Panc1 (cell line): Measurements from ENCODE around the gene ZACN. TPM values are rescaled to one million over a fixed set of nuclear protein-coding genes. Genes with fewer than 3 reads are reported as not detected.

Source experiments
- ATAC-seq: fragments of 200-7000 bp; cut with Tn5 transposase; 2 replicates; pipeline ENCODE4 v1.9.1; 2020; ENCODE audit warnings: mild to moderate bottlenecking, moderate library complexity
- BruUV-seq: library from RNA; stranded (reverse); fragments of 400-500 nt; replicated peaks from 2 replicates; lab custom pipeline; 2021; lab: Mats Ljungman, UMichigan
- CTCF ChIA-PET: fragments of 300-600 bp; sonication (Branson Sonifier 250); formaldehyde crosslinking; loops from one replicate; lab custom pipeline; 2022; ENCODE audit warnings: antibody characterized with exemption; lab: Charles Lee
- POLR2A ChIA-PET: fragments of 300-600 bp; sonication (Branson Sonifier 250); formaldehyde crosslinking; loops from one replicate; lab custom pipeline; 2022; ENCODE audit warnings: antibody characterized with exemption; lab: Charles Lee
- DNase-seq: peaks from one replicate; pipeline ENCODE4 v3.0.0-alpha.2; 2010; ENCODE audit warnings: low read depth, low spot score
- H3K27ac ChIP-seq: 2 replicates; pipeline ENCODE4 v1.5.1; 2011; ENCODE audit warnings: mild to moderate bottlenecking, low read length, inconsistent platforms
- H3K27me3 ChIP-seq: fragments of 200-500 bp; sonication (Bioruptor generic); 2 replicates; pipeline ENCODE4 v1.6.0; 2014; ENCODE audit warnings: low read length, inconsistent platforms; ENCODE audit not compliant: control insufficient read depth, insufficient read depth
- H3K36me3 ChIP-seq: fragments of 200-500 bp; sonication (Bioruptor generic); 2 replicates; pipeline ENCODE4 v1.5.1; 2014; ENCODE audit warnings: inconsistent platforms, mild to moderate bottlenecking, low read length, moderate library complexity; ENCODE audit not compliant: control insufficient read depth, insufficient read depth
- H3K4me1 ChIP-seq: 2 replicates; pipeline ENCODE4 v1.5.1; 2011; ENCODE audit warnings: inconsistent platforms, mild to moderate bottlenecking, low read length, moderate library complexity; ENCODE audit not compliant: control insufficient read depth, insufficient read depth
- H3K4me3 ChIP-seq, 2 experiments: 2 replicates each; pipeline ENCODE4 v1.5.1; 2011 to 2012; ENCODE audit warnings: low read depth in 2 of 2, low read length in 2 of 2, mild to moderate bottlenecking in 2 of 2, inconsistent platforms in 1 of 2, moderate library complexity in 1 of 2
- H3K9me3 ChIP-seq: fragments of 200-500 bp; sonication (Bioruptor generic); 2 replicates; pipeline ENCODE4 v1.5.1; 2014; ENCODE audit warnings: low read depth, mild to moderate bottlenecking, inconsistent platforms, low read length, moderate library complexity; ENCODE audit not compliant: control insufficient read depth, insufficient read depth
- CTCF ChIP-seq: fragments of 450-650 bp; IDR thresholded peaks from 2 replicates; pipeline ENCODE4 v1.5.1; 2017; ENCODE audit warnings: mild to moderate bottlenecking
- POLR2AphosphoS5 ChIP-seq: IDR thresholded peaks from 2 replicates; pipeline ENCODE4 v1.6.1; 2012; ENCODE audit warnings: mild to moderate bottlenecking, low read depth, low read length, moderate library complexity
- SIN3A ChIP-seq: IDR thresholded peaks from 2 replicates; pipeline ENCODE4 v1.6.1; 2012; ENCODE audit warnings: low read depth, mild to moderate bottlenecking, low read length, moderate library complexity, borderline replicate concordance; ENCODE audit not compliant: insufficient read depth
- TCF7L2 ChIP-seq: IDR thresholded peaks from 2 replicates; pipeline ENCODE4 v1.6.1; 2011; ENCODE audit warnings: mild to moderate bottlenecking, low read depth, low read length, inconsistent platforms
- in situ Hi-C: cut with HindIII; loops from 2 replicates; pipeline ENCODE4 v1.10.0; 2016; ENCODE audit warnings: low sequenced_read_pairs, low pct_unique_long_range_greater_than_20kb
- intact Hi-C: fragments of 100-400 bp; cut with micrococcal nuclease; formaldehyde crosslinking; loops from one replicate; pipeline ENCODE4 v1.10.0; 2022; ENCODE audit not compliant: unreplicated experiment
- total RNA-seq: library from RNA; stranded (reverse); gene quantifications from one replicate; pipeline ENCODE4 v1.2.1, GENCODE V29; 2021; ENCODE audit not compliant: unreplicated experiment
- TF ChIP-seq, protein P1 (sequence below), 2 experiments: IDR thresholded peaks; 2 replicates each; pipeline ENCODE4 v1.6.1; 2011 to 2012; ENCODE audit warnings: low read depth in 2 of 2, control low read depth in 1 of 2, low read length in 1 of 2, mild to moderate bottlenecking in 1 of 2, moderate library complexity in 1 of 2; ENCODE audit not compliant: insufficient read depth in 1 of 2

Gene ZACN
- total RNA-seq, 1 experiment from 2014 or later: not detected

DNA sequence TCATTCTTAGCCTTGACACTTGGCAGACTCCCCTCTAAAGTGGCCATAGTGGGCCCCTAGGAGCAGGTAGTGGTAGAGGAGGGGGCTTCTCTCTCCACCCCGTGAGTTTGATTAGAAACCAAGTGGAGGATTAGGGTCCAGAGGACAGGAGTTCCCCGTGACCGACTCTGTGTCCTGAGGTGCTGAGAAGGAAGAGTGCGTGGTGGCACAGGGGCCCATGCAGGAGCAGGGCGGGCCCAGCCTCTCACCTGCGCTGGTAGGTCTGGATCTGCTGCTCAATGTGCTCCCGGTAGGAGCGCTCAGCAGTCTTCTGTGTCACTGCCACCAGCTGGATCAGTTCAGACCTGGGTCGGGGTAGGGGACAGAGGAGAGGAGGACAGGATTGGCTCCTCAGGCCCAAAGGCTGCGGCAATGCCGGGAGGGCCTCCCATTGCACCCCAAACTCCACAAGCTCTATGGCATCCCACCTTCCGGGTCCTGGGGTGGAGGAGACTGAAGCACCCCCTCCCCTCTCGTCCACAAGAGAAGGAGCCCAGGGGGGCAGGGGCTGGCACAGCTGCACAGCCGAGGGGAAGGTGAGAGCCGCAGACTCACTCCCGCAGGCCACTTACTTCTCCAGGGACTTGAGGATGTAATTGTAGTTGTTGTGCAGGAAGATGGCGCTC lies 6.2 kb downstream of the ZACN start:
- no peak overlapping the region for H3K27ac ChIP-seq
- in situ Hi-C loops: no loop called here
- intact Hi-C loops: no loop called here
- no TSS peak for BruUV-seq
- peaks cover 3% of the 10 kb centered on the region; the same call in 1 of the 2 replicates for H3K36me3 ChIP-seq
- no peaks in the 10 kb centered on the region for H3K27me3 ChIP-seq
- peaks cover 9% of the 10 kb centered on the region for H3K4me1 ChIP-seq
- H3K9me3 ChIP-seq: no peaks in the 10 kb centered on the region
- ATAC-seq (no peak), DNase-seq (no peak)
- no peak overlapping the region for H3K4me3 ChIP-seq
- ChIA-PET POLR2A (no interaction called here), CTCF (interaction anchor here (0.5 kb wide), 1 partner anchor 63 kb away, joined by 7 read pairs; no protein-coding TSS in a partner anchor)
- no peak for TF ChIP-seq POLR2AphosphoS5
- TF ChIP-seq SIN3A: no peak

DNA sequence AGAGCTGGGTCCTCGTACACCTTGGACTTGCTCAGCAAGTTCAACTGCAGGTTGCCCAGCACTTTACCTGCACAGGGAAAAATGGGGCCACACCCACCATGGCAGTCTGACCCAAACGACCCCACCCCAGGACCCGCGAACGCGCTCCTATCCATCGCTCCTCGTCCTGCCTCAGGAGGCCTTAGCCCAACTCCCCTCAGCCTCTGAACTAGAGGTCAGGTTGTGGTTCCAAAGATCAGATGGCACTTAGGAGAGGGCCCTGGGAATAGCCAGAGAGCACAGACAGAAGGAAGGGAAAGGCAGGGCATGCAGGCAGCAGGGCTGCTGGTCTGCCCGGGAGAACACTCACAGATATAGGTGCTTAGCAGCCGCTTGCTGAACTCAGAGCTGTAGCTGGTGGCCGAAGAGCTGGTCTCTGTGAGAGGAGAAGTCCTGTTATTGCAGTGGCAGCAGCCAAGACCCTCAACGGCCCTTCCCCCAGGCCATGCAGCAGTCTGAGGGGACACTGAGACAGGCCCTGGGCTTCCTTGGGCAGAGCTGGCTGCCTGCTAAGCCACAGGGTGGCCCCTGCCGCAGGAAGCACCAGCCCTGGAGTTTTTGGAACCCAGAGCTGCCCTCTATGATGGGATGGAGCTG lies 6.9 kb downstream of the ZACN start:
- intact Hi-C loops (no loop called here), in situ Hi-C loops (no loop called here)
- TF ChIP-seq TCF7L2 (no peak), POLR2AphosphoS5 (no peak), CTCF (no peak)
- TF ChIP-seq, protein P1, sequence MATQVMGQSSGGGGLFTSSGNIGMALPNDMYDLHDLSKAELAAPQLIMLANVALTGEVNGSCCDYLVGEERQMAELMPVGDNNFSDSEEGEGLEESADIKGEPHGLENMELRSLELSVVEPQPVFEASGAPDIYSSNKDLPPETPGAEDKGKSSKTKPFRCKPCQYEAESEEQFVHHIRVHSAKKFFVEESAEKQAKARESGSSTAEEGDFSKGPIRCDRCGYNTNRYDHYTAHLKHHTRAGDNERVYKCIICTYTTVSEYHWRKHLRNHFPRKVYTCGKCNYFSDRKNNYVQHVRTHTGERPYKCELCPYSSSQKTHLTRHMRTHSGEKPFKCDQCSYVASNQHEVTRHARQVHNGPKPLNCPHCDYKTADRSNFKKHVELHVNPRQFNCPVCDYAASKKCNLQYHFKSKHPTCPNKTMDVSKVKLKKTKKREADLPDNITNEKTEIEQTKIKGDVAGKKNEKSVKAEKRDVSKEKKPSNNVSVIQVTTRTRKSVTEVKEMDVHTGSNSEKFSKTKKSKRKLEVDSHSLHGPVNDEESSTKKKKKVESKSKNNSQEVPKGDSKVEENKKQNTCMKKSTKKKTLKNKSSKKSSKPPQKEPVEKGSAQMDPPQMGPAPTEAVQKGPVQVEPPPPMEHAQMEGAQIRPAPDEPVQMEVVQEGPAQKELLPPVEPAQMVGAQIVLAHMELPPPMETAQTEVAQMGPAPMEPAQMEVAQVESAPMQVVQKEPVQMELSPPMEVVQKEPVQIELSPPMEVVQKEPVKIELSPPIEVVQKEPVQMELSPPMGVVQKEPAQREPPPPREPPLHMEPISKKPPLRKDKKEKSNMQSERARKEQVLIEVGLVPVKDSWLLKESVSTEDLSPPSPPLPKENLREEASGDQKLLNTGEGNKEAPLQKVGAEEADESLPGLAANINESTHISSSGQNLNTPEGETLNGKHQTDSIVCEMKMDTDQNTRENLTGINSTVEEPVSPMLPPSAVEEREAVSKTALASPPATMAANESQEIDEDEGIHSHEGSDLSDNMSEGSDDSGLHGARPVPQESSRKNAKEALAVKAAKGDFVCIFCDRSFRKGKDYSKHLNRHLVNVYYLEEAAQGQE (IDR thresholded peaks at IDR 0.05; ENCODE audit: insufficient read depth in 1 of 2, low read depth in 2 of 2, low read length in 1 of 2): no peak
- H3K4me1 ChIP-seq: peaks cover 2% of the 10 kb centered on the region
- ChIA-PET POLR2A (interaction anchor here (0.9 kb wide), 1 partner anchor 8 kb away, joined by 4 read pairs; no protein-coding TSS in a partner anchor), CTCF (interaction anchor here (0.5 kb wide), 1 partner anchor 62 kb away, joined by 7 read pairs; no protein-coding TSS in a partner anchor)
- BruUV-seq: no TSS peak
- peaks cover 3% of the 10 kb centered on the region; the same call in 1 of the 2 replicates for H3K36me3 ChIP-seq
- no peaks in the 10 kb centered on the region for H3K27me3 ChIP-seq
- no peak for DNase-seq
- H3K4me3 ChIP-seq: no peak overlapping the region
- H3K9me3 ChIP-seq: no peaks in the 10 kb centered on the region
- no peak overlapping the region for H3K27ac ChIP-seq
- ATAC-seq: no peak

DNA sequence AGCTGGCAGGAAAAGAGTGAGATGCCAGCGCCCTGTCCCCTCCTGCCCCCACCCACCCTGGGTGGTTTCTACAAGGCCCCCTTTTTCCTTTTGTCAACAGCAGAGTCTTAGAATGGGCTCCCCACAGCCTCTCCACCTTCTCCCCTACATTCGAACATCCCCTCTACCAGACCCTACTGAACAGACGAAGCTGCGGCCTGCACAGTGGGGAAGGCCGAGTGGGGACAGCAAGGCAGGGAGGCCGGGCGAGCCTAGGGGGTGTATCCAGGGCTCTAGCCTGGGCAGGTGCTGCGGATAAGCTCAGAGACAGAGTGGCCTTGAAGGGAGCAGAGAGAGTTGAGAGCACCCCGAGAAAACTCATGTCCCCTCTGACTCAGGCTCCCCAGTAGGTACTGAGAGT lies 7.4 kb downstream of the ZACN start:
- Histone ChIP-seq H3K27me3 (no peaks in the 10 kb centered on the region), H3K27ac (no peak overlapping the region), H3K9me3 (no peaks in the 10 kb centered on the region), H3K36me3 (peaks cover 3% of the 10 kb centered on the region; the same call in 1 of the 2 replicates), H3K4me1 (no peaks in the 10 kb centered on the region), H3K4me3 (no peak overlapping the region)
- intact Hi-C loops: no loop called here
- no peak for DNase-seq
- no peak for ATAC-seq
- in situ Hi-C loops: no loop called here
- ChIA-PET POLR2A (interaction anchor here (0.9 kb wide), 1 partner anchor 9 kb away, joined by 4 read pairs; no protein-coding TSS in a partner anchor), CTCF (no interaction called here)
- TF ChIP-seq SIN3A: no peak
- no peak for TF ChIP-seq TCF7L2
- TF ChIP-seq POLR2AphosphoS5: no peak
- TF ChIP-seq, protein P1 (IDR thresholded peaks at IDR 0.05; ENCODE audit: insufficient read depth in 1 of 2, low read depth in 2 of 2, low read length in 1 of 2): no peak
- TF ChIP-seq CTCF: no peak
- no TSS peak for BruUV-seq
